GM08714 (cell line): Measurements from ENCODE around the gene LMAN1L.

Experiments used
- H3K4me3 ChIP-seq: fragments of 200-500 bp; sonication (Bioruptor generic); 2 replicates; pipeline ENCODE4 v1.5.1; 2014; ENCODE audit warnings: mild to moderate bottlenecking, low read length, inconsistent platforms
- ZNF274 ChIP-seq: IDR thresholded peaks from 2 replicates; pipeline ENCODE4 v1.6.1; 2012; ENCODE audit warnings: mild to moderate bottlenecking, low read depth, low read length

Gene LMAN1L

GRCh38 chr15:74838137-74838516, 25.5 kb downstream of the LMAN1L start:
- TF ChIP-seq ZNF274: no peak
- H3K4me3 ChIP-seq: no peak overlapping the region

- no peak for TF ChIP-seq ZNF274
Observed at GRCh38 chr15:74838746-74839525, 26.3 kb downstream of the LMAN1L start.

GRCh38 chr15:74839526-74840395, 27.1 kb downstream of the LMAN1L start:
- no peak for TF ChIP-seq ZNF274
- no peak overlapping the region for H3K4me3 ChIP-seq

More at GRCh38 chr15:74838746-74839525, 26.3 kb downstream of the LMAN1L start:
- H3K4me3 ChIP-seq: no peak overlapping the region

- TF ChIP-seq ZNF274: no peak
- H3K4me3 ChIP-seq: no peak overlapping the region
Observed at GRCh38 chr15:74840851-74841775, 28.5 kb downstream of the LMAN1L start.

GRCh38 chr15:74841891-74842373, 29.3 kb downstream of the LMAN1L start:
- TF ChIP-seq ZNF274: no peak
- peak overlapping the region; percentile 93 for H3K4me3 ChIP-seq

GRCh38 chr15:74842581-74843444, 30.2 kb downstream of the LMAN1L start, which contains the start of gene ULK3:
Gene ULK3, minus strand, starts transcription at chr15:74843156. Its CDS starts 51 bp downstream, at chr15:74843105.
- peak within 1 kb of the TSS; percentile 93 for H3K4me3 ChIP-seq
- no peak for TF ChIP-seq ZNF274

GRCh38 chr15:74843445-74843828, 30.8 kb downstream of the LMAN1L start:
- H3K4me3 ChIP-seq: peak overlapping the region; percentile 29; the same call in 1 of the 2 replicates
- no peak for TF ChIP-seq ZNF274

GRCh38 chr15:74843891-74844299, 31.3 kb downstream of the LMAN1L start:
- no peak for TF ChIP-seq ZNF274
- H3K4me3 ChIP-seq: no peak overlapping the region

GRCh38 chr15:74844319-74845207, 31.9 kb downstream of the LMAN1L start:
- no peak overlapping the region for H3K4me3 ChIP-seq
- TF ChIP-seq ZNF274: no peak

GRCh38 chr15:74845208-74845568, 32.6 kb downstream of the LMAN1L start:
- no peak overlapping the region for H3K4me3 ChIP-seq
- TF ChIP-seq ZNF274: no peak

GRCh38 chr15:74845581-74845980, 32.9 kb downstream of the LMAN1L start:
- no peak overlapping the region for H3K4me3 ChIP-seq
- no peak for TF ChIP-seq ZNF274

- no peak for TF ChIP-seq ZNF274
- no peak overlapping the region for H3K4me3 ChIP-seq
Observed at GRCh38 chr15:74847432-74847831, 34.8 kb downstream of the LMAN1L start.

- no peak for TF ChIP-seq ZNF274
- H3K4me3 ChIP-seq: no peak overlapping the region
Observed at GRCh38 chr15:74850393-74850792, 37.8 kb downstream of the LMAN1L start.
